NCI-H524 treated with DMSO at 0.1 percent for 48 hours (cell line): ENCODE results near the gene SEMA6B.

ENCODE experiments used
- DNase-seq: peaks from one replicate; lab custom pipeline; 2025; lab: John Stamatoyannopoulos, UW

The SEMA6B gene

DNA sequence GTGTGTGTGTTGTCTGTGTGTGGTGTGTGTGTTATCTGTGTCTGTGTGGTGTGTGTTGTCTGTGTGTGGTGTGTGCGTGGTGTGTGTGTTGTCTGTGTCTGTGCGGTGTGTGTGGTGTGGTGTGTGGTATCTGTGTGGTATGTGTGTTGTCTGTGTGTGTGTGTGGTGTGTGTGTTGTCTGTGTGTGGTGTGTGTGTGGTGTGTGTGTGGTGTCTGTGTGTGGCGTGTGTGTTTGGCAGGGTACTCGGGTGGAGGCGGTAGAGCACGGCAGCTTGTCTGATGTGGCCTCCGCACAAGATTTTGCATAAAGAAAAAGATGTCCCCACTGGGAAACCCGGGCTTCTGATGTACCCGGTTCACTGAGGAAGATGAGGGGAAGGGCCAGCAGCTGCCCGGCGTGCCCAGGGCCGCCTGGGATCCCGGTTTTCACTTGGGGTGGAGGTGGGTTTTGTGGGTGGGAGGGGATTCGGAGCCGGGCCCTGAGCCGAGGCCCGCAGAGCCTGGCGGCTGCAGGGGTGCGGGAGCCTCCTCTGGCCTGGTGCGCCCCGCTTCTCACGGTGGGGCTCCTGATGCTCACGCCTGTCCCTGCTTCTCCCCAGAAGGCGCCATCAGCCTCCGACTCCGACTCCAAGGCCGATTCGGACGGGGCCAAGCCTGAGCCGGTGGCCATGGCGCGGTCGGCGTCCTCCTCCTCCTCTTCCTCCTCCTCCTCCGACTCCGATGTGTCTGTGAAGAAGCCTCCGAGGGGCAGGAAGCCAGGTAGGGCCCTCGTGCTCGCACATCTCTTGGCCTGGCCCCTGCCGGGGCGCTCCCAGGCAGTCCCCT lies 66.2 kb downstream of the SEMA6B start:
- DNase-seq: no peak
